ENCODE data around the gene GPR84.

Gene GPR84

GRCh38 chr12:54407183-54407905 is 43.1 kb upstream of the GPR84 start (continued):
- TF ChIP-seq TSHZ2 (CRISPR knock-in tag; IDR thresholded peaks at IDR 0.05) (no peak), BACH2 (CRISPR knock-in tag; IDR thresholded peaks at IDR 0.05; ENCODE audit: borderline replicate concordance) (no peak), CSDC2 (CRISPR knock-in tag; IDR thresholded peaks at IDR 0.05) (no peak), ZNF565 (CRISPR knock-in tag; conservative IDR thresholded peaks at IDR 0.05; ENCODE audit: low read depth) (no peak), RARB (CRISPR knock-in tag; IDR thresholded peaks at IDR 0.05) (no peak), ESRRG (CRISPR knock-in tag; IDR thresholded peaks at IDR 0.05) (no peak), ZFP3 (CRISPR knock-in tag; IDR thresholded peaks at IDR 0.05) (no peak)

GRCh38 chr12:54405573-54405972 is 41.3 kb upstream of the GPR84 start:
- TF ChIP-seq ZC3H10 (CRISPR knock-in tag; IDR thresholded peaks at IDR 0.05) (no peak), ZNF8 (CRISPR knock-in tag; IDR thresholded peaks at IDR 0.05) (no peak), CREB5 (CRISPR knock-in tag; IDR thresholded peaks at IDR 0.05; ENCODE audit: low read depth) (no peak), GLIS3 (CRISPR knock-in tag; IDR thresholded peaks at IDR 0.05) (no peak), CSRNP3 (CRISPR knock-in tag; IDR thresholded peaks at IDR 0.05) (no peak), TOX (CRISPR knock-in tag; IDR thresholded peaks at IDR 0.05; ENCODE audit: borderline replicate concordance) (no peak)
- ATAC-seq = no peak

GRCh38 chr12:54405106-54405505 is 40.8 kb upstream of the GPR84 start:
- ATAC-seq = no peak

More at GRCh38 chr12:54405106-54405505, 40.8 kb upstream of the GPR84 start:
- TF ChIP-seq ZNF70 (CRISPR knock-in tag; IDR thresholded peaks at IDR 0.05) (no peak), RARB (CRISPR knock-in tag; IDR thresholded peaks at IDR 0.05) (no peak), ZC3H10 (CRISPR knock-in tag; IDR thresholded peaks at IDR 0.05) (no peak), ZFP3 (CRISPR knock-in tag; IDR thresholded peaks at IDR 0.05) (no peak), SNAI2 (CRISPR knock-in tag; IDR thresholded peaks at IDR 0.05) (no peak), TOX (CRISPR knock-in tag; IDR thresholded peaks at IDR 0.05; ENCODE audit: borderline replicate concordance) (no peak), TCF4 (CRISPR knock-in tag; IDR thresholded peaks at IDR 0.05; ENCODE audit: borderline replicate concordance) (no peak), ZFP30 (CRISPR knock-in tag; IDR thresholded peaks at IDR 0.05) (no peak), ZNF565 (CRISPR knock-in tag; conservative IDR thresholded peaks at IDR 0.05; ENCODE audit: low read depth) (no peak), CSDC2 (CRISPR knock-in tag; IDR thresholded peaks at IDR 0.05) (no peak), PATZ1 (CRISPR knock-in tag; IDR thresholded peaks at IDR 0.05; ENCODE audit: borderline replicate concordance) (no peak)
- TF ChIP-seq, protein P1, sequence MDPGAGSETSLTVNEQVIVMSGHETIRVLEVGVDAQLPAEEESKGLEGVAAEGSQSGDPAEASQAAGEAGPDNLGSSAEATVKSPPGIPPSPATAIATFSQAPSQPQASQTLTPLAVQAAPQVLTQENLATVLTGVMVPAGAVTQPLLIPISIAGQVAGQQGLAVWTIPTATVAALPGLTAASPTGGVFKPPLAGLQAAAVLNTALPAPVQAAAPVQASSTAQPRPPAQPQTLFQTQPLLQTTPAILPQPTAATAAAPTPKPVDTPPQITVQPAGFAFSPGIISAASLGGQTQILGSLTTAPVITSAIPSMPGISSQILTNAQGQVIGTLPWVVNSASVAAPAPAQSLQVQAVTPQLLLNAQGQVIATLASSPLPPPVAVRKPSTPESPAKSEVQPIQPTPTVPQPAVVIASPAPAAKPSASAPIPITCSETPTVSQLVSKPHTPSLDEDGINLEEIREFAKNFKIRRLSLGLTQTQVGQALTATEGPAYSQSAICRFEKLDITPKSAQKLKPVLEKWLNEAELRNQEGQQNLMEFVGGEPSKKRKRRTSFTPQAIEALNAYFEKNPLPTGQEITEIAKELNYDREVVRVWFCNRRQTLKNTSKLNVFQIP (CRISPR knock-in tag; IDR thresholded peaks at IDR 0.05; ENCODE audit: borderline replicate concordance, low read depth) = no peak
